Left ventricle myocardium superior (tissue), 1 donor: ENCODE results near the gene TNC. TPM values are rescaled to one million over a fixed set of nuclear protein-coding genes. Genes with fewer than 3 reads are reported as not detected.

ENCODE experiments used
- ATAC-seq: fragments of 200-7000 bp; cut with Tn5 transposase; one replicate; pipeline ENCODE4 v1.9.1; 2020; ENCODE audit warnings: mild to moderate bottlenecking, moderate library complexity
- DNase-seq: peaks from one replicate; pipeline ENCODE4 v3.0.0-alpha.2; 2020
- intact Hi-C: fragments of 100-400 bp; cut with micrococcal nuclease; formaldehyde crosslinking; loops from one replicate; pipeline ENCODE4 v1.11.0; 2022
- total RNA-seq: library from RNA; stranded (reverse); fragmentation: NEBNext Ultra II Directional; extraction: Animal tissue kit (Norgen Biotek cat#: 25700); gene quantifications from one replicate; pipeline ENCODE4 v1.2.1, GENCODE V29; 2021
- donor health status: DM: no; HTN: yes; CAD: no; lungs with severe emphysema.

TNC gene
- total RNA-seq, 1 donor from 2014 or later = 2.5 TPM

GRCh38 chr9:115107701-115108100 lies 10.3 kb downstream of the TNC start:
- intact Hi-C loops = no loop called here
- no peak for ATAC-seq

GRCh38 chr9:115106642-115107041 lies 11.3 kb downstream of the TNC start:
- no peak for ATAC-seq
- intact Hi-C loops = no loop called here

More at GRCh38 chr9:115107701-115108100, 10.3 kb downstream of the TNC start:
- no peak for DNase-seq

GRCh38 chr9:115106001-115106400 lies 12.0 kb downstream of the TNC start:
- intact Hi-C loops = no loop called here
- ATAC-seq = no peak

More at GRCh38 chr9:115106642-115107041, 11.3 kb downstream of the TNC start:
- DNase-seq = no peak

DNA sequence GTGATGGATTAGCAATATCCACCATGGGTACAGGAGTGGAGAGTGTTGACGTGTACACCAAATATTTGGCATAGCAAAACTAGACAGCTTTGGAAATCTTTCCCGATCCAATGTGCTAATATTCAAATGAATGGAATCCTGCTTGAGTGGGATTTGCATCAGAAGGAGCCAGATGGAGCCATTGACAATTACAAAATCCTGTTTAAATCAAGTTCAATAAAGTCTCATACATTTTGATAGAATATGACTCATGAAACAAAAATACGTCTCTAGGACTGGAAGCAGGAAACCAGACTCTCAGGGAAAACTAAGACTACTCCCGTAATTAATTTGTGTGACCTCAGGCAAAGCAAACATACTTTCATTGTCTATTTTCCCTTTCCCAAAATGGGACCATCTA lies 13.0 kb downstream of the TNC start:
- no peak for DNase-seq
- no peak for ATAC-seq
- intact Hi-C loops = no loop called here

More at GRCh38 chr9:115106001-115106400, 12.0 kb downstream of the TNC start:
- DNase-seq = no peak

DNA sequence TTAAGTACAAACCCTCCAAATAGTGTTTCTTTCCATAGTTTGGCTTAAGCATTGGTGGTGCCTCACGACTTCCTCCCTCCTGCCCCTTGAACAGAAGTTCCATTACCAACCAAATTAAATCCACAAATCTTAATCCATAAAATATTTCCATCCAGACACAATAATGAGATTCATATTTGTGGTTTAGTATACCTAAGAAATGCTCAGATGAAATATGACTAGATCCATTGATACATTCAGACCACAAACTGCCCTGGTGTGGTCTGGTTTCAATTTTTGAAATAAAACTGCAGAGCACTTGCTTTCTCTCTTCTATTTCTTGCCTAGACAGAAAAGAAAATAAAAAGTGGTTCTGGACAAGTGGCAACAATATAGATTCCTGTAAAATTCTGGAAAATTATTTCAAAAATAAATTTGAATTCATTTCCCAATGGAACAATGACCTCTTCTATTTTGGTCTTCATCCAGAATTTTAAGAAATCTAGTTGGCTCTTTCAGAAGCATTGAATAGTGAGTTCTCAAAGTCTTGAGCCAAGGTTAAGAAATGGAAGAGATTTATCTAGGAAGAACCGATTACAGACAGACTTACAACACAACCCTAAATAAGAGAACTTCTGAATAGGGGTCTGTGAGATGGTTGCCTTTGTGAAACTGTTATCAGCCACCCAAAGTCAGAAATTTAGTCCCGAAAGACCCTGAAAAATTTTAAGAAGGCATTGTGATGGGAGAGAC lies 14.0 kb downstream of the TNC start:
- ATAC-seq = no peak
- intact Hi-C loops = no loop called here
- no peak for DNase-seq

GRCh38 chr9:115099901-115100300 lies 18.1 kb downstream of the TNC start:
- ATAC-seq = no peak
- no peak for DNase-seq
- intact Hi-C loops = no loop called here

DNA sequence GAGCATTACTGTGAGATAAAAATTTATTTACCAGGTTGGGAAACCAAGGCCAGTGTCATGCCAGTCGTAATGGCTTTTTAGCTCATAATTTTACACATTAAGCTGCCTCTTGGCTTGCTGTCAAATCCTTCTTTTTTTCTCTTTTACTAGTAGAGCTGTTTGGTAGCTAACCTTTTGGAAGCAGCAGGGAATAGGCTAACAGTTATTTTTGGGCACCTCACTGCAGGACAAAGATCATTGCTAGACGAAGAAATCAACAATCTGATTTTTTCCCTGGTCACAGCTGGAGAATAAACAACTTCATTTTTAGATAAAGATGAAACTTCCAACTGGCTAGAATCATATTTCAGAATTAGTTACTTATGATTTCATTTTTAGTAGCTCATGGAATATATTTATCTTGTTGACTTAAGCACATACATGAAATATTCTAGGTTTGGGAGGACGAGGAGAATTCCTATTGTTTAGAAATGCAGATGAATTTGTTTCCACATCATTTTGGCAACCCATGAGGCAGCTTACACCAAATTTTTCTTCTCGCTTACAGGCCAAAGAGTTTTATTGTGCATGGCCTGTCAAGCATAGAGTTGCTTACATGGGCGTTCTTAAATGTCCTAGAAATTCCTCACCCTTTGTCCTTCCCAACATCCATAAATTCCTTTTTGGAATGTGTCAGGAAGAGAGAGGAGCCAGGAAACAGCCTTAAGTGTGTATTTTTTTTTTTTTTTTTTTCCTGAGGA lies 19.6 kb downstream of the TNC start:
- no peak for DNase-seq
- intact Hi-C loops = no loop called here
- ATAC-seq = no peak

- DNase-seq = no peak
- intact Hi-C loops = no loop called here
- no peak for ATAC-seq
Observed at GRCh38 chr9:115093520-115093919, 24.4 kb downstream of the TNC start.

- intact Hi-C loops = no loop called here
- ATAC-seq = no peak
Observed at GRCh38 chr9:115090486-115090885, 27.5 kb downstream of the TNC start.

GRCh38 chr9:115088860-115089259 lies 29.1 kb downstream of the TNC start:
- ATAC-seq = no peak
- intact Hi-C loops = no loop called here
- DNase-seq = no peak

More at GRCh38 chr9:115090486-115090885, 27.5 kb downstream of the TNC start:
- no peak for DNase-seq

- DNase-seq = no peak
- intact Hi-C loops = no loop called here
- no peak for ATAC-seq
Observed at GRCh38 chr9:115086886-115087285, 31.1 kb downstream of the TNC start.

GRCh38 chr9:115086461-115086860 lies 31.5 kb downstream of the TNC start:
- intact Hi-C loops = no loop called here
- no peak for ATAC-seq

GRCh38 chr9:115085773-115086377 lies 32.1 kb downstream of the TNC start:
- intact Hi-C loops = no loop called here
- ATAC-seq (no peak), DNase-seq (no peak)

More at GRCh38 chr9:115086461-115086860, 31.5 kb downstream of the TNC start:
- no peak for DNase-seq

- ATAC-seq (no peak), DNase-seq (no peak)
- intact Hi-C loops = no loop called here
Observed at GRCh38 chr9:115084709-115085108, 33.2 kb downstream of the TNC start.

- DNase-seq (no peak), ATAC-seq (no peak)
- intact Hi-C loops = no loop called here
Observed at GRCh38 chr9:115084157-115084556, 33.8 kb downstream of the TNC start.

- intact Hi-C loops = no loop called here
- DNase-seq = no peak
- no peak for ATAC-seq
Observed at GRCh38 chr9:115080242-115080641, 37.7 kb downstream of the TNC start.

- DNase-seq (no peak), ATAC-seq (no peak)
- intact Hi-C loops = no loop called here
Observed at GRCh38 chr9:115079156-115079555, 38.8 kb downstream of the TNC start.

DNA sequence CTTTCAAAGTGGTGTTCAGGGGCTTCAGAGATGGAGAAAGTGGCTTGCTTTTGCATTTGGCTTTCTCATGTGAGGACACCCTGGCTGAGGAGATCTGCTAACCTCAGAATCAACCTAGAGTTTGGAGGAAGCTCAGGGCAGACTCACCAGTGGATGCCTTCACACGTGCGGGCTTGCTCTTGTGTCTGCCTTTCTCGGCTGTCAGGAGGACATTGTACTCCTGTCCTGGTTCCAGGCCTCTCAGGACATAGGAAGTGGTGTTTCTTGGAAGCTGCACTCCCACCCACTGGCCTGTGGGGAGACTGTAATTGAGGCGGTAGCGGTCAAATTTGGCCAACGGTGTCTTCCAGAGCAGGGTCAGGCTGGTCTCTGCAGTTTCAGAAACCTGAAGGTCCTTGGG lies 44.5 kb downstream of the TNC start:
- no peak for ATAC-seq
- intact Hi-C loops = no loop called here
- no peak for DNase-seq

DNA sequence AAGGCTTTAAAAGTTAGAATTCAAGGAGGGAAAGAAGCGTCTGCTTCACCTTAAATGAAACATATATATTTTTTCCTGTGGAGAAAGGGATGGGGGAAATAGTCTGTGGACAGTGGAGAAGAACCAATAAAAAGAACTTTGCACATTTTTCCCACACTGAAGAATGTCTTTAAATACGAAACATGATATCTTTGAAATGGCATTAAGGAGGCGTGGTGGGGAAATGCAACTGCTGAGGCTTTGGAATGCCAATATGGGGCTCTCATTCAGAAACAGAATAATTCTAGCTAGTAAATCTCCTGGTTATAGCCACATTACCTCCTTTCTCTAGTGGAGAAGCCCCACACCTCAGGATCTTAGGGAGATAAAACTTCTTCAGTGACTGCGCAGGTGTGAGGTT lies 46.8 kb downstream of the TNC start:
- intact Hi-C loops = no loop called here
- DNase-seq (no peak), ATAC-seq (no peak)

- ATAC-seq (no peak), DNase-seq (no peak)
- intact Hi-C loops = no loop called here
Observed at GRCh38 chr9:115069771-115070170, 48.2 kb downstream of the TNC start.
